HUES64 (cell line): Measurements from ENCODE around the gene ONECUT2.

ENCODE experiments used
- H3K27ac ChIP-seq: 2 replicates; pipeline ENCODE4 v1.7.0; 2013; ENCODE audit warnings: low read depth, low read length, inconsistent platforms
- H3K27me3 ChIP-seq: 2 replicates; pipeline ENCODE4 v1.6.1; 2013; ENCODE audit warnings: mild to moderate bottlenecking, low read length; ENCODE audit not compliant: insufficient read depth
- H3K36me3 ChIP-seq: 2 replicates; pipeline ENCODE4 v1.6.1; 2013; ENCODE audit warnings: mild to moderate bottlenecking, low read length; ENCODE audit not compliant: insufficient read depth
- H3K4me1 ChIP-seq: 2 replicates; pipeline ENCODE4 v1.6.1; 2013; ENCODE audit warnings: mild to moderate bottlenecking, low read length, moderate library complexity; ENCODE audit not compliant: insufficient read depth
- H3K4me3 ChIP-seq: 2 replicates; pipeline ENCODE4 v1.5.1; 2013; ENCODE audit warnings: mild to moderate bottlenecking, low read length, moderate library complexity
- H3K9ac ChIP-seq: 2 replicates; pipeline ENCODE4 v1.6.1; 2013; ENCODE audit warnings: mild to moderate bottlenecking, low read depth, low read length
- H3K9me3 ChIP-seq: 2 replicates; pipeline ENCODE4 v1.6.1; 2013; ENCODE audit warnings: low read depth, low read length; ENCODE audit not compliant: insufficient read depth
- WGBS: fragments of 150-250, 120-280 bp; methylation state at CpG from one replicate; pipeline ENCODE4 v1.1.7; 2013; ENCODE audit warnings: missing lambda C conversion rate; 5-methylcytosine and 5-hydroxymethylcytosine counted together

ONECUT2 gene

DNA sequence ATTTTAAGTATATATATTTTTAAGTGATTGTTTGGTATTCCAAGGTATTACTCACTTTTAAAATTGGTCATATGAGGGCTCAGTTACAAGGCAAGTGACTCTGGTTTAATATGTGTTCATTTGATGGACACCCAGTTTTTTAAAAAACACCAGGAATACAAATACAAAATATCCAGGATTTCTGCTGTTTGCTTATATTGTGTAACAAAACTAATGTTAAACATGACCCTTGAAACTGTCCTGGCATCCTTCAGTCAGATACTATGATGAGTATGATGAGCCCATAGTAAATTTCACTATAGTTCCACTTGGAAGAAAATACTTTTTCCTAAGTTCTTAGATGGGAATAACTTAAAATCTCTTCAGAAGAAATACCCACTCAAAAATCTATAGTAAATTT, 11.4 kb upstream of the ONECUT2 start:
- Histone ChIP-seq H3K27ac (no peak overlapping the region), H3K36me3 (no peaks in the 10 kb centered on the region), H3K4me1 (0 out of 2 replicates have a peak, but pooled peaks cover 3% of the 10 kb centered on the region), H3K9ac (no peak overlapping the region), H3K27me3 (peaks cover 55% of the 10 kb centered on the region), H3K4me3 (no peak overlapping the region), H3K9me3 (no peaks in the 10 kb centered on the region)

DNA sequence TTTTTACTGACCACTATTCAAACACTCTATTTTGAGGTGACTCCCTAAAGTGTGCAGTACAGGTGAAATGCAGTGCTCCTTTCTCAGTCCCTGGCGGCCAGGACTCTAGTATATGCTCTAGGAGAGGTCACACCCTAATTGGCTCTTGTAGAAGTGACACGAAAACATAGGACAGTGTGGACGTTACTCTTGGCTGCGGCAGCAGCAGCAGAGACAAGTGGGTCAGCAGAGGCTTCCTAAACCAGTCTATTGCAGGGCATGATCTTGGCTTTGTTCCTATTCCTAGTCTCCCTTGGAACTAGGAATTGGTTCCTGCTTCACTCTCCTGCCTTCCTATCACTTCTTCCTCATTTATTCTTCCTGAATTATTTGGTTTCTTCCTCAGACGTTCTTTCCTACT, 10.1 kb upstream of the ONECUT2 start:
- whole genome bisulfite sequencing: 88% methylated on average over 5 of the region's 5 CpGs

DNA sequence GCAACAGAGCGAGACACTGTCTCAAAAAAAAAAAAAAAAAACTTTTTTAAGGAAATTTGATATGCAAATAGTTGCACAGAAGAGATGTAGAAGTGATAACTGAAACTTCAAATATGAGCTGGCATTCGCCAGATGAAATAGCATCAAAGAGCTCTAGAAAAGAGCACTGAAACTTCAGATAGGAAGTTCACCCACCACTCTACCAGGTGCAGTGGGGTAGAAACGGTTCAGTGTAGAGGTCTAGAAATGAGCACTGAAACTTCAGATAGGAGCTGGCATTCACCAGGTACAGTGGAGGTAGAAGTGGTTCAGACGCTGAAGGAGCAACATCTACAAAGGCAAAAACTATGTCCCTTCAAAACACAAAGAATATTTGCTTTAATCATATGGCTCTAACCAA, 9.0 kb upstream of the ONECUT2 start:
- H3K9ac ChIP-seq: no peak overlapping the region
- peaks cover 20% of the 10 kb centered on the region for H3K4me1 ChIP-seq
- 85% methylated on average over 3 of the region's 4 CpGs for WGBS
- no peaks in the 10 kb centered on the region for H3K9me3 ChIP-seq
- H3K36me3 ChIP-seq: no peaks in the 10 kb centered on the region
- no peak overlapping the region for H3K27ac ChIP-seq
- H3K4me3 ChIP-seq: no peak overlapping the region
- peaks cover 78% of the 10 kb centered on the region for H3K27me3 ChIP-seq

More for the DNA sequence above, 10.1 kb upstream of the ONECUT2 start:
- H3K9ac ChIP-seq: no peak overlapping the region
- H3K4me1 ChIP-seq: peaks cover 14% of the 10 kb centered on the region
- peaks cover 68% of the 10 kb centered on the region for H3K27me3 ChIP-seq
- no peaks in the 10 kb centered on the region for H3K9me3 ChIP-seq
- no peak overlapping the region for H3K4me3 ChIP-seq
- H3K36me3 ChIP-seq: no peaks in the 10 kb centered on the region
- H3K27ac ChIP-seq: no peak overlapping the region

DNA sequence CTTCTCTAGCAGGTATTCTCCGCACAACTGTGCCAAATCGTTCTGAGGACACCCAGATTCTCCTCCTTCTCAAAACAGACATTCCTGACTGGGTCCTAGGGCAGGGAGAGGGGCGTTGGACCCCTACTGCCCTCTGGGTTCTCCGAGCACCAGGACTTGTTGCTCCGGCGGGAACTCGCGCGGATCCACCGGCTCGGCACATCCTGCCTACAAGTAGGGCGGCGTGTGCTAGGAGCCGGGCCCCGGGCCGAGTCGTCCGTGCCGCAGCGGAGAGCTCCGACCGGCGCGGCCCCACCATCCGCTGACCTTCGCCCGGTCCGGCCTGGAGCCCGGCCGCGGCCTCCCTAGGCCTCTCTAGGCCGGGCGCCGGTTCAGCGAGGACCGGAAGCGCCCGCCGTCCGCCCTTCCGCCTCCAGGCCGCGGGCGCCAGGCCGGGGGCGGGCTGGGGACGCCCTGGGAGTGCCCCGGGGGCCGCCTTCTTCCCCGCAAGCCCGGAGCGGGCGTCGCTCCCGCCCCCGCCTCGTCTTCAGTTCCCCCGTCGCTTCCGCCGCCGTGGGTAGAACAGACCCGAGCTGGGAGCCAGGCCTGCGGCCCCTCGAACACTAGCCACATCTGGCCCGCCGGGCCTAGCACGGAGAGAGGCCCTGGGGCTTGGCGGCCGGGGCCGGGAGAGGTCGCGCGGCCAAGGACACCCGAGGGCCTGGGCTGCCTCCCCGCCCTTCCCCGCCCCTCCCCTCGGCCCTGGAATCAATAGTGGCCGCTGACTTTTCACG, 7.6 kb upstream of the ONECUT2 start:
- WGBS: 3% methylated on average over 80 of the region's 80 CpGs
- H3K4me1 ChIP-seq: peaks cover 33% of the 10 kb centered on the region
- H3K9me3 ChIP-seq: no peaks in the 10 kb centered on the region
- peak overlapping the region; percentile 71 for H3K9ac ChIP-seq
- H3K4me3 ChIP-seq: peak overlapping the region; percentile 64
- H3K36me3 ChIP-seq: no peaks in the 10 kb centered on the region
- peaks cover 93% of the 10 kb centered on the region for H3K27me3 ChIP-seq
- peak overlapping the region; percentile 35; the same call in 1 of the 2 replicates for H3K27ac ChIP-seq

DNA sequence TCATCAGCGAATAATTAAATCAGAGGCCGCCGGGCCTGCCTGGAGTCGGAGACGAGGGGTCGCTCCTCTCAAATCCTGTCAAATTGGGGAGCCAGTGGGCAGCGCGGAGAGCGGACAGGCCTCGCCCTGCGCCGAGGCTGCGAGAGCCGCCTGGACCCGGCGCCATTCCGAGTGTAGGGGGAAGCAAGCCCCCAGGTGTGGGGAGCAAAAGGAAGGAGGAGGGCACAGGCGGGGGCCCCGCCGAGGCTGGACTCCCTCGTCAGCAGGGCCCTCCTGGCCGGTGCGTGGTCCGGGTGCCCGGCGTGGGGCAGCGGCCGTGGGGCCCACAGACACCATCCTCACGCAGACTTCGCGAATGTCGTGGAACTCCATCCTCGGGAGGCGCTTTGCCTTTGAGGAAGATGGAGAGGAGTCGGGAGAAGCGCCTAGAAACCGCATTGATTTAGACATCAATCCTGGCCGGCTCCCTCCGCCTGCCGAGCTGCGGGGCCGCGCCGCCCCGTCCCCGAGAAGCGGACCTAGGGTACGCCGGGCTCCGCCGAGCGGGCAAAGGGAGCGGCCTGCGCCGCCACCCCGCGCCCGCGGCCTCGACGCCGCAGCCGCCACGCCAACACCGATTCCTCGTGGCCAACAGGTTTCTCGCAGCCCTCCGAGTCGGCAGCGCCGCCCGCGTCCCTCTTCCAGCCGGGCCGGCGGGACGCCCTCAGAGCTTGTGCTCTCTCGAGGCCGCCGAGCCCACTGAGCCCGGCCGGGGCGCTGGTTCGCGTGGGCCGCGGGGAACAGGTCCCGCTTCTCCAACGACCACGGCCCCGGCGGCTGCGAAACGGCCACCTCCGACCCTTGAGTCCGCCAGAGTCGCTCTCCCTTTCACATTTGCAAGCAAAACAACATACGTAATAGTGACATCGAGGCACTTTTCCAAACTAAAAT, 6.7 kb upstream of the ONECUT2 start:
- peaks cover 97% of the 10 kb centered on the region for H3K27me3 ChIP-seq
- peak overlapping the region; percentile 71; the same call in 1 of the 2 replicates for H3K9ac ChIP-seq
- no peaks in the 10 kb centered on the region for H3K9me3 ChIP-seq
- no peaks in the 10 kb centered on the region for H3K36me3 ChIP-seq
- WGBS: under 1% methylated on average over 99 of the region's 99 CpGs
- H3K4me3 ChIP-seq: peak overlapping the region; percentile 64
- H3K27ac ChIP-seq: no peak overlapping the region
- peaks cover 42% of the 10 kb centered on the region for H3K4me1 ChIP-seq

DNA sequence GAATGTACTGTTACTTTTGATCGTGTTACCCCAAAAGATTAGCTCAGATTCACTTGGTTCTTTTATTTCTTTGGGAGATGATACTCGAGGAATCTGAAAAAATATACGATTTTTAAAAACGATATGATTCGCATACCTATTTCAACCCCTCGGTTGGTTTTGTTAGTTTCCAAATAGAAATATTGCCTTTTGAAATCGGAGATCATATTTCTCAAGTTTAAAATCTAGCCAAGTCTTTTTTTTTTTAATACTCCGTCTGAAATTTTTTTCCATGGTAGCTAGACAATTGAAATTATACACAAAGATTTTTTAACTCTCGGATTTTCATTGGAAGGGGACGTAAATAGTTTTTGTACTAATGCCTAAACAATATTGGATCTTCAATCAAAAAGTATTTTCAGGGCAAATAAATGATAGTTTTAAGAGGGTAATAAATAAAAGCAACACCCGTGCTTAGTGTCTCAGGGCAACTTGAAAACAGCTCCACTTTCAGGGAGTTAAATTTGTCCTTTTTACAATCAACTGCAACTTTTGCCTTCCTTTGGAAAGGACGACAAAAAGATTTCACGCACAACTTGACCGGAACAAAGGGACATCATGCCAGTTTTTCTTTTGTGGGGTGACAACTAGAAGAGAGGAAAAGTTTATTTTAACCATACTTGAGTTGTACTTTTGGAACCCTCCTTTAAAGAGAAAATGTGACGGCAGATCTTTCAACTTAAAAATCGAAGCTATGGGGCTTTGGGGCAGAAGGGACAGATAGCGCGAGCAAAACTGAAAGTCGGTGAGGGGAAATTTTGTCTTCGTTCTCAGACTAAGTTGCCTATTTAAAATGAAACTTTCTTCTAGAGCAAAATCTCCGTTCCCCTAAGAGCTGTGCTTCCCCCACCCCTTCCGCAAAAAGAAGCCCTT, 5.8 kb upstream of the ONECUT2 start:
- peaks cover 49% of the 10 kb centered on the region for H3K4me1 ChIP-seq
- H3K9me3 ChIP-seq: no peaks in the 10 kb centered on the region
- WGBS: 2% methylated on average over 13 of the region's 22 CpGs
- H3K27ac ChIP-seq: no peak overlapping the region
- H3K36me3 ChIP-seq: no peaks in the 10 kb centered on the region
- H3K9ac ChIP-seq: no peak overlapping the region
- H3K27me3 ChIP-seq: peaks cover 100% of the 10 kb centered on the region
- peak overlapping the region; percentile 64 for H3K4me3 ChIP-seq

DNA sequence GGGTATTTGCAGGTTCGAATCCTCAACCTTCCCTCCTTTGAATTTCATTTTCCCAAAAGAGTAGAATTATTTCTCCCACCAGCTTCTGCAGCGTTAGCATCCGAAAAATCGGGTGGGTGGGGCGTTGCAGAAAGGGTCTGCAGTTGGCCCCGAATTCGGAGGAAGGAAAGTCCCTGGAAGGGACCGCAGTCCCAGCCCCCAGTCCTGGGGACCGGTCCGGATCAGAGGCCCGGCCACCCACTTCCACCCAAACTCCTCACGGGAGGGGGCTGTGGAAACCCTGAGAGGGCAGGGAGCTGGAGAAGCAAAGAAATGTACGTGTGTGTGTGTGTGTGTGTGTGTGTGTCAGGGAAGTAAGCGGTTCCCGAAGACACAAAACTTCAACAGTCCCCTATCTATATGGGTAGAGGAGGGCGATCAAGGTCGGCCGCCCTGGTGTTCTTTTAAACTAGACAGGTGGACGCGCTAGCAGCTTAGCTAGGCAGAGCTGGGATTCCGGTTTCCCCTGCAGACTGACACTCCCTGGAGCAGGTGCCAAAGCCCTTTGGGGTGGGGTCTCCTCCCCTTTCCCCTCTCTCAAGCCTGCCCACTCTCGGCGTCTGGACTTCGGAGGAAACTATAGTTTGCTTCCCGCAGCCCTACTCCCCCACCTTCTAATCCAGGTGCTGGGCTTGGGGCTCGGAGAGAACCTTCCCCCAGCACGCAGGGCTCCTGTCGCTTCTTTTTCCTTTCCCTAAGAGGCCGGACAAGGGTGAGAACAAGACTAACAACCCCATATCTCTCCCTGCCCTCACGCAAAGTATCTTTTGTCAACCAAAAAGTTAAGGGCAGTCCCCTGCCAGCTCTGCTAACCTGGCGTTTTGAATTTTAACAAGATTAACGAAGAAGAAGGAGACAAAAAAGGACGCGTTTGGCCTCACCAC, 4.8 kb upstream of the ONECUT2 start:
- no peaks in the 10 kb centered on the region for H3K9me3 ChIP-seq
- peak overlapping the region; percentile 36 for H3K4me3 ChIP-seq
- peaks cover 49% of the 10 kb centered on the region for H3K4me1 ChIP-seq
- H3K27me3 ChIP-seq: peaks cover 97% of the 10 kb centered on the region
- H3K36me3 ChIP-seq: no peaks in the 10 kb centered on the region
- WGBS: 1% methylated on average over 29 of the region's 34 CpGs
- no peak overlapping the region for H3K9ac ChIP-seq
- no peak overlapping the region for H3K27ac ChIP-seq

DNA sequence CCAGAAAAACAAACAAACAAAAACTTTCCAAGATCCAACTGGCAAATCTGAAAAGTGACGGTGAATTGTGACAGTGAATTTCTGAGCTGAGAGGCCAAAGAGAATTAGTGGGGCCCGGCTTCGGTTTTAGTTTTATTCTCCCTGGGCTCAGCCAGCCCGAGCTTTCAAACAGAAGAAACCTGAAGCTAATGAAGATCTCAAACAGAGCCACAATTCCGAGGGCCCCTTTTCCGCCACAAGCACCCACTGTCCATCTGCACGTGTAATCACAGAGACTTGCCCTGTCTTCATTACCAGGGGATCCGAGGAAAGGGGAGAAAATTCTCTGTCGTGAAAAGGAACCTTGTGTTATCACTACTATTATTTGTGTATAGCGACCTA, 4.2 kb upstream of the ONECUT2 start:
- H3K4me3 ChIP-seq: peak overlapping the region; percentile 36; the same call in 1 of the 2 replicates
- peaks cover 93% of the 10 kb centered on the region for H3K27me3 ChIP-seq
- no peak overlapping the region for H3K27ac ChIP-seq
- peaks cover 49% of the 10 kb centered on the region for H3K4me1 ChIP-seq
- no peak overlapping the region for H3K9ac ChIP-seq
- 3% methylated on average over 7 of the region's 10 CpGs for WGBS
- H3K36me3 ChIP-seq: no peaks in the 10 kb centered on the region
- H3K9me3 ChIP-seq: no peaks in the 10 kb centered on the region

DNA sequence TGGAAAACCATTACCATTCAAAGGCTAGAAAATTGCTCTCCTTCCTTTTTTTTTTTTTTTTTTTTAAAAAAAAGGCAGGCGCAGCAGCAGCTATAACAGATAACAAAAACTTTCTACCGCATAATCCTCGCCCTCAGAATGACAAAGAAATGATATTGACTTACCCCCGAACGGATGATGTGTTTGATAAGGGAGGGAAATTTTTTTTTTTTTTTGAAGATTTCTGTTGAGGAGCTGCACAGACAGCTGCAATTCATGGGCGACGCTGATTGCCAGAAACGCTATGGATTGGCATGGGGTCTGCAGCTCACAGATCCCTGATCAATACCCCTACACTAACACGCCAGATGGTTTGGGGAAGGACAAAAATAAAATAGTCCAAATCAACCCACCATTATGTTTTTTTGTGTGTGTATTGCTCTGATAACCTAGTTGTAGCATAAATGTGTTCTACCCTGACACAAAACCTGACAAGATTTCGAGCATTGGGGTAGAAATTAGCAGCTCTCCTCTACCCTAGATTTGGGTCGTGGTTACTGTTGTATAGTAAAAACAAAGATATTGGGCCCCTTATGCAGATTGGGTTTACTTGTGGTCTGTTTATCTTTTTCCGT, 3.6 kb upstream of the ONECUT2 start:
- H3K4me1 ChIP-seq: peaks cover 52% of the 10 kb centered on the region
- 2% methylated on average over 8 of the region's 12 CpGs for WGBS

More for the DNA sequence above, 3.6 kb upstream of the ONECUT2 start:
- Histone ChIP-seq H3K9ac (no peak overlapping the region), H3K9me3 (no peaks in the 10 kb centered on the region), H3K27me3 (peaks cover 93% of the 10 kb centered on the region), H3K36me3 (no peaks in the 10 kb centered on the region), H3K4me3 (peak overlapping the region; percentile 36; the same call in 1 of the 2 replicates), H3K27ac (no peak overlapping the region)
